ENCODE measurements around the gene PLK5.
"Not testable (repeated sequence)": the region's sequence is repeated elsewhere in the genome, so short reads cannot be mapped to it uniquely, and the experiment has no call there.

The PLK5 gene

GRCh38 chr19:1507763-1508506, 15.9 kb upstream of the PLK5 start:
- peak; percentile 76 to 85 for DNase-seq (ENCODE audit: low read depth in 1 of 2, low spot score in 1 of 2)

DNA sequence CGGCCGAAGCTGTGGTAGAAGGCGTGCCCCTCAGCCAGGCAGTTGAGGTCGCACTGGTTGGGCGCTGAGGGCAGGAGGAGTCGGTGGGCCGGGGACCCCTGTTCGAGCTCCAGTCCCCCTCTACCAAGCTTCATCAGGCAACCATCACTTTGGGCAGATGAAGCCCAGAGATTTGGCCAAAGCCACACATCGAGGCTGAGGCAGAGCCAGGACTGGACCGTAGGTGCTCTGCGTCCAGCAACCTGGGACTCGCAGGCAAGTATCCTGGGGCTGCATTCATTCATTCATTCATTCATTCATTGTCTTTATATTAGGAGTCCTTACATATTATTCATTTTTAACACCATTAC, 15.4 kb upstream of the PLK5 start:
- DNase-seq (ENCODE audit: low read depth in 1 of 2, low spot score in 1 of 2) = no peak

GRCh38 chr19:1509602-1510441, 14.1 kb upstream of the PLK5 start:
- no peak for DNase-seq (ENCODE audit: low read depth in 1 of 2, low spot score in 1 of 2)

DNA sequence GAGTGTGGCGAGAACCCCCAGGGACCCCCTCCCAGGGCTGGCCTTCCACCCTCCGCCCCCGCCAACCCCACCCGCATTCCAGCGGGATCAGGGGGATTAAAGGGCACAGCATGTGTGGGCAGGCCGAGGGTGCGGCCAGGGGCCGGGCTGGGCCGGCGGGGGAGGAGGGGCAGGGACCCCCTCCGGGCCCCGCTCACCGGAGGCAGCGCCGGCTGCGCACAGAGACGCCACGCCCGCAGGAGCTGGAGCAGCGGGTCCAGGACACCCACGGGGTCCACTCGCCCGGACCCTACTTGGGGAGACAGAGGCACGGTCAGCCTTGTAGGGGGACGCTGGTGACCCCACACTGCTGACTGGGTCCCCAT, 13.5 kb upstream of the PLK5 start:
- DNase-seq (ENCODE audit: low read depth in 1 of 2, low spot score in 1 of 2) = no peak

DNA sequence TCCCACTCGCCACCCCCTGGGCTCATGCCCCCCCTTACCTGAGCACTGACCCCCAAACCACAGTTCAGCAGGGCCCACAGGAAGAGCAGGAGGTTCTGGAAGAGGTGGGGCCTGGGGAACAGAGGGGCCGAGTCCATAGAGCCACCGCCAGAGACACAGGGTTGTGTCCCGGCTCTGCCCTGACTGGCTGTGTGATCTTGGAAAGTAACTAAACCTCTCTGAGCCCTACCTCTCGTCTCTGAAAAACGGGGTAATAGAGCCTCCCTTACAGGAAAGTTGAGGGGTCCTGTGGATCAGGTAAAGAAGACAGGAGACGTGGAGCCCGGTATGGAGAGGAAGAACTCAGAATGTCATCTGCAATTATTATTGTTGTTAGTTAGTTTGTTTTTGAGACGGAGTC, 13.1 kb upstream of the PLK5 start:
- DNase-seq (ENCODE audit: low read depth in 1 of 2, low spot score in 1 of 2) = no peak

GRCh38 chr19:1511318-1512317, 12.3 kb upstream of the PLK5 start:
- DNase-seq (ENCODE audit: low read depth in 1 of 2, low spot score in 1 of 2) = no peak

GRCh38 chr19:1512671-1513498, 11.0 kb upstream of the PLK5 start, which contains the start of gene ADAMTSL5:
ADAMTSL5 (minus strand) TSS chr19:1513019; CDS start chr19:1510943, 2,076 bp downstream.
- DNase-seq (ENCODE audit: low read depth in 1 of 2, low spot score in 1 of 2) = peak; percentile 34 to 52

- peak; percentile 52 to 61 for DNase-seq (ENCODE audit: low read depth in 1 of 2, low spot score in 1 of 2)
Observed at GRCh38 chr19:1513499-1514294, 10.2 kb upstream of the PLK5 start.

- DNase-seq (ENCODE audit: low read depth in 1 of 2, low spot score in 1 of 2) = no peak
Observed at GRCh38 chr19:1514295-1514661, 9.6 kb upstream of the PLK5 start.

DNA sequence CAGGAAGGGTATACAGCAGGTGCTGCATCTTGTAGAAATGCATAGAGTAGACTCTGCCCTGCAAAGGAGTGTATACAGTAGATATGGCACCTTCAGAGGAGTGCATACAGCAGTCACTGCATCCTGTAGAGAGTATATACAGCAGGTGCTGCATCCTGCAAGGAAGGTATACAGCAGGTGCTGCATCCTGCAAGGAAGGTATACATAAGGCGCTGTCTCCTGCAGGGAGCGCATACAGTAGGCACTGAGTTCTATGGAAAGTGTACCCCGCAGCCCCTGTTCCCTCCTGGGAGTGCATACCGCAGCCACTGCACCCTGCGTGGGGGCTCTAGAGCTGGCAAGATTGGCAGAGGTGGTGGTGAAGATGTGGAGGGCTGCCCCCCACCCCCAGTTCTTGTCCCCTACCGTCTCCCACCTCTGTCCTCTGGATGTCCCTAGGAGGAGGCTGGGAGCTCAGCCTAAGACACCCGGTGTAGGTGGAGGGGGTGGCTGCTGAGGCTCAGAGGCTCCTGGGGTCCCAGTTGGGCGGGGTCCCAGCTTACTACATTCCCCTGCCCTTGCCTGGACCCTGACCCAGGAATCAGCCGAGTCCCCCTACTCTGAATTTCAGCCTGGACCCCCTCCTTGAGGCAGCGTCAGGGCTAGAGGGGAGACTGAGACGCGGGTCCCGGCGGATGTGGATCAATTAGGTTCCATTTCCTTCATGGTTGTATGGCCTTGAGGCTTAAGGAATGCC, 8.7 kb upstream of the PLK5 start:
- DNase-seq (ENCODE audit: low read depth in 1 of 2, low spot score in 1 of 2) = no peak

DNA sequence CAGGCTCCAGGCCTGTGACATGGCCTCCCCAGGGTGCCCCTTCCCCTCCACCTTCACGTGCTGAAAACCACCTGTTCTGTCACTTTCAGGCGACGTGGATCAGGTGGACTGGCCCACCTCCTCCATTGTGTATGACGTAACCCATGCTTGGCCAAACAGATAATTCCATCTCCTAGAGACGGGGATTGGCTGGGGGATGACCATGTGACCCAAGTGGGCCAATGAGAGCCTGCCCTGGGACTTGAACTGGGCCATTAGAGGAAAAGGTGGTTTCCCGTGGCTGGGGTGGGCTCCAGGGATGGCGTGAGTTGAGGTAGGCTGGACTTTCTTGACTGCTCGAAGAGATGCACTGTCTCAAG, 7.5 kb upstream of the PLK5 start:
- DNase-seq (ENCODE audit: low read depth in 1 of 2, low spot score in 1 of 2) = no peak

GRCh38 chr19:1518471-1518870, 5.4 kb upstream of the PLK5 start:
- no peak for DNase-seq (ENCODE audit: low read depth in 1 of 2, low spot score in 1 of 2)

- DNase-seq (ENCODE audit: low read depth in 1 of 2, low spot score in 1 of 2) = not testable (repeated sequence)
Observed at GRCh38 chr19:1519802-1520201, 4.1 kb upstream of the PLK5 start.

- no peak for DNase-seq (ENCODE audit: low read depth in 1 of 2, low spot score in 1 of 2)
Observed at GRCh38 chr19:1520203-1520780, 3.6 kb upstream of the PLK5 start.

- no peak for DNase-seq (ENCODE audit: low read depth in 1 of 2, low spot score in 1 of 2)
Observed at GRCh38 chr19:1521636-1522035, 2.2 kb upstream of the PLK5 start.

- DNase-seq (ENCODE audit: low read depth in 1 of 2, low spot score in 1 of 2) = no peak
Observed at GRCh38 chr19:1522061-1522460, 1.8 kb upstream of the PLK5 start.

DNA sequence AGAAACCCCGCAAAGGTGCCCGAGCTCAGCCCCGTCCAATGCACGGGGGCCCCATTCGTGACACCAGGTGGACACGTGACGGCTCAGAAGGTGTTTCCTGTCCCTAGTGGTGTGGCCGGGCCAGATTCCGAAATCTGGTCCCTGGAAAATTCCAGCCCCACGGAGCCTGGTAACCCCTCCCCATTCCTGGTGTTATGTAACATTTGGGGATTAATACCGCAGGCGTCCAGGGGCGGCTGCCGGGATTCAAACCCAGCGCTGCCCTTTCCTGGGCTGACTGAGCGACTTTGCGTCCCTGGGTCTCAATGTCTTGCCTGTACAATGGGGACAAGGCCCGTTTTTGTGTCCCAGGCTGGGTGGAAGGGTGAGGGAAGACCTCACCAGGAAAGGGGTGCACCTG, 1.0 kb upstream of the PLK5 start:
- no peak for DNase-seq (ENCODE audit: low read depth in 1 of 2, low spot score in 1 of 2)

DNA sequence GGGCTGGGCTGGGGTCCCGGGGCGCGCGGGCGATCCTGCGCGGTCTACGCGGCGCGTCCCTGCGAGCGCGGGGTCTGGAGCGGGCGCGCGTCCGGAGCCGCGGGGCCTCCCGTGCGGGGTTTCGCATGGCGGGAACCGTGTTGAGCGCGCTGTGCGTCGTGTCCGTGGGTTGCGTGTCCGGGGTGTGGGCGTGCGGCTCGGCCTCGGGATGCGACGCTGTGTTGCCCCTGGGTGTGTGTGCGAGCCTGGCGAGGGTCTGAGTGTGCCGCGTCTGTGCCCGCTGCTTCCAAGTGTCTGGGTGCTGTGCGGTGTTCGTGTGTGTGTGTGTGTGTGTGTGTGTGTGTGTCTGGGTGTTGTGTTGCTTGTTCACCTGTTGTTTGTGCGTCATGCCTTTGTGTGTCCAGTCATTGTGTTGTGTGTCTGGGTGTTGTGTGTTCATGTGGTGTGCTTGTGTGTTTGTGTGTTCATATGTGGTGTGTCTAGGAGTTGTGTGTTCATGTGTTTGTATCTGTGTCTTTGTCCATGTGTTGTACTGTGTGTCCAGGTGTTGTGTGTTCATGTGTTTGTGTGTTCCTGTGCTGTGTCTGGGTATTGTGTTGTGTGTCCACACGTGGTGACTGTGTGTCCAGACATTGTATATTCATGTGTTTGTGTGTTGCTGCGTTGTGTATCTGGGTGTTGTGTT, 552 bp downstream of the PLK5 start:
- DNase-seq (ENCODE audit: low read depth in 1 of 2, low spot score in 1 of 2) = no peak
